Activated T-cell treated with anti-CD3 and anti-CD28 coated beads, Interleukin-2, amount 50 U/mL, for 24 hours (primary cell): ENCODE results near the gene RNF115.

Experiments used
- DNase-seq: peaks from one replicate; pipeline ENCODE4 v3.0.0-alpha.2; 2020
- H3K27ac Mint-ChIP-seq: 2 replicates; pipeline ENCODE4 v1.8.0; 2020; ENCODE audit warnings: mild to moderate bottlenecking, mixed read lengths
- H3K27me3 Mint-ChIP-seq: 2 replicates; pipeline ENCODE4 v1.8.0; 2020; ENCODE audit warnings: mixed read lengths
- H3K36me3 Mint-ChIP-seq: 2 replicates; pipeline ENCODE4 v1.8.0; 2020; ENCODE audit warnings: low read depth, mixed read lengths
- H3K4me1 Mint-ChIP-seq: 2 replicates; pipeline ENCODE4 v1.8.0; 2020; ENCODE audit warnings: low read depth, mixed read lengths
- H3K4me3 Mint-ChIP-seq: 2 replicates; pipeline ENCODE4 v1.8.0; 2020; ENCODE audit warnings: mild to moderate bottlenecking, moderate library complexity, mixed read lengths
- H3K9me3 Mint-ChIP-seq: 2 replicates; pipeline ENCODE4 v1.8.0; 2020; ENCODE audit warnings: mixed read lengths

The RNF115 gene

GRCh38 chr1:145716641-145717345 lies 107.1 kb downstream of the RNF115 start:
- no peak for DNase-seq
- Mint-ChIP-seq H3K4me3 (no peak overlapping the region), H3K9me3 (no peaks in the 10 kb centered on the region), H3K27me3 (peaks cover 15% of the 10 kb centered on the region), H3K27ac (no peak overlapping the region), H3K36me3 (no peaks in the 10 kb centered on the region), H3K4me1 (peaks cover 30% of the 10 kb centered on the region)

- Mint-ChIP-seq H3K27ac (no peak overlapping the region), H3K4me3 (no peak overlapping the region), H3K4me1 (peaks cover 11% of the 10 kb centered on the region), H3K9me3 (no peaks in the 10 kb centered on the region), H3K36me3 (no peaks in the 10 kb centered on the region), H3K27me3 (no peaks in the 10 kb centered on the region)
- no peak for DNase-seq
These were observed 109.3 kb downstream of the RNF115 start for GRCh38 chr1:145714524-145715111.

GRCh38 chr1:145711213-145711651 lies 112.7 kb downstream of the RNF115 start:
- Mint-ChIP-seq H3K27ac (no peak overlapping the region), H3K4me3 (no peak overlapping the region), H3K4me1 (no peaks in the 10 kb centered on the region), H3K36me3 (no peaks in the 10 kb centered on the region), H3K9me3 (no peaks in the 10 kb centered on the region), H3K27me3 (no peaks in the 10 kb centered on the region)
- no peak for DNase-seq

- H3K4me3 Mint-ChIP-seq, result no peak overlapping the region
- no peaks in the 10 kb centered on the region for H3K4me1 Mint-ChIP-seq
- no peaks in the 10 kb centered on the region for H3K36me3 Mint-ChIP-seq
- no peak for DNase-seq
- no peaks in the 10 kb centered on the region for H3K9me3 Mint-ChIP-seq
- H3K27ac Mint-ChIP-seq, result no peak overlapping the region
- H3K27me3 Mint-ChIP-seq, result no peaks in the 10 kb centered on the region
These were observed 113.4 kb downstream of the RNF115 start for GRCh38 chr1:145710291-145711027.

GRCh38 chr1:145708063-145708462 lies 115.8 kb downstream of the RNF115 start:
- H3K4me1 Mint-ChIP-seq, result no peaks in the 10 kb centered on the region
- DNase-seq, result no peak
- no peak overlapping the region for H3K27ac Mint-ChIP-seq
- H3K36me3 Mint-ChIP-seq, result no peaks in the 10 kb centered on the region
- H3K9me3 Mint-ChIP-seq, result no peaks in the 10 kb centered on the region
- H3K27me3 Mint-ChIP-seq, result no peaks in the 10 kb centered on the region
- no peak overlapping the region for H3K4me3 Mint-ChIP-seq

GRCh38 chr1:145707183-145707867 lies 116.6 kb downstream of the RNF115 start, which contains the start of gene PDZK1:
Gene PDZK1 (minus strand): TSS chr1:145707368. CDS start chr1:145688021, 19,347 bp downstream.
- no peak for DNase-seq
- Mint-ChIP-seq H3K9me3 (no peaks in the 10 kb centered on the region), H3K36me3 (no peaks in the 10 kb centered on the region), H3K4me3 (no peak within 1 kb of the TSS), H3K27ac (no peak within 1 kb of the TSS), H3K27me3 (no peaks in the 10 kb centered on the region), H3K4me1 (no peaks in the 10 kb centered on the region)

GRCh38 chr1:145706086-145706664 lies 117.7 kb downstream of the RNF115 start:
- H3K36me3 Mint-ChIP-seq, result no peaks in the 10 kb centered on the region
- no peaks in the 10 kb centered on the region for H3K9me3 Mint-ChIP-seq
- no peak for DNase-seq
- no peaks in the 10 kb centered on the region for H3K4me1 Mint-ChIP-seq
- H3K27me3 Mint-ChIP-seq, result no peaks in the 10 kb centered on the region
- H3K27ac Mint-ChIP-seq, result no peak overlapping the region
- no peak overlapping the region for H3K4me3 Mint-ChIP-seq

- no peak overlapping the region for H3K27ac Mint-ChIP-seq
- no peak overlapping the region for H3K4me3 Mint-ChIP-seq
- H3K9me3 Mint-ChIP-seq, result no peaks in the 10 kb centered on the region
- no peaks in the 10 kb centered on the region for H3K36me3 Mint-ChIP-seq
- H3K27me3 Mint-ChIP-seq, result no peaks in the 10 kb centered on the region
- H3K4me1 Mint-ChIP-seq, result no peaks in the 10 kb centered on the region
- DNase-seq, result no peak
These were observed 118.3 kb downstream of the RNF115 start for GRCh38 chr1:145705622-145706021.

GRCh38 chr1:145702826-145703225 lies 121.1 kb downstream of the RNF115 start:
- H3K4me3 Mint-ChIP-seq, result no peak overlapping the region
- H3K36me3 Mint-ChIP-seq, result no peaks in the 10 kb centered on the region
- no peak overlapping the region for H3K27ac Mint-ChIP-seq
- H3K4me1 Mint-ChIP-seq, result no peaks in the 10 kb centered on the region
- H3K27me3 Mint-ChIP-seq, result no peaks in the 10 kb centered on the region
- DNase-seq, result no peak
- no peaks in the 10 kb centered on the region for H3K9me3 Mint-ChIP-seq

- DNase-seq, result no peak
- H3K36me3 Mint-ChIP-seq, result no peaks in the 10 kb centered on the region
- no peak overlapping the region for H3K27ac Mint-ChIP-seq
- no peaks in the 10 kb centered on the region for H3K4me1 Mint-ChIP-seq
- no peak overlapping the region for H3K4me3 Mint-ChIP-seq
- no peaks in the 10 kb centered on the region for H3K27me3 Mint-ChIP-seq
- no peaks in the 10 kb centered on the region for H3K9me3 Mint-ChIP-seq
These were observed 121.8 kb downstream of the RNF115 start for GRCh38 chr1:145702052-145702451.

- H3K36me3 Mint-ChIP-seq, result no peaks in the 10 kb centered on the region
- H3K4me3 Mint-ChIP-seq, result no peak overlapping the region
- DNase-seq, result no peak
- no peaks in the 10 kb centered on the region for H3K27me3 Mint-ChIP-seq
- H3K4me1 Mint-ChIP-seq, result no peaks in the 10 kb centered on the region
- no peak overlapping the region for H3K27ac Mint-ChIP-seq
- H3K9me3 Mint-ChIP-seq, result no peaks in the 10 kb centered on the region
These were observed 122.5 kb downstream of the RNF115 start for GRCh38 chr1:145701306-145701862.

GRCh38 chr1:145696630-145696960 lies 127.3 kb downstream of the RNF115 start:
- H3K36me3 Mint-ChIP-seq, result no peaks in the 10 kb centered on the region
- H3K4me3 Mint-ChIP-seq, result no peak overlapping the region
- H3K4me1 Mint-ChIP-seq, result no peaks in the 10 kb centered on the region
- no peak for DNase-seq
- H3K27ac Mint-ChIP-seq, result no peak overlapping the region
- no peaks in the 10 kb centered on the region for H3K27me3 Mint-ChIP-seq
- no peaks in the 10 kb centered on the region for H3K9me3 Mint-ChIP-seq

- Mint-ChIP-seq H3K36me3 (no peaks in the 10 kb centered on the region), H3K27ac (no peak overlapping the region), H3K9me3 (no peaks in the 10 kb centered on the region), H3K4me1 (peaks cover under 1% of the 10 kb centered on the region), H3K4me3 (no peak overlapping the region), H3K27me3 (no peaks in the 10 kb centered on the region)
- no peak for DNase-seq
These were observed 127.9 kb downstream of the RNF115 start for GRCh38 chr1:145695821-145696629.
